ENCODE data around the gene SEMA3D. TPM values are rescaled to one million over a fixed set of nuclear protein-coding genes. Genes with fewer than 3 reads are reported as not detected.

The SEMA3D gene
- total and polyA plus RNA-seq, 2 donors (not counting 1 experiment from before 2014, with no cell fraction given) = 0.46 to 0.59 TPM

DNA sequence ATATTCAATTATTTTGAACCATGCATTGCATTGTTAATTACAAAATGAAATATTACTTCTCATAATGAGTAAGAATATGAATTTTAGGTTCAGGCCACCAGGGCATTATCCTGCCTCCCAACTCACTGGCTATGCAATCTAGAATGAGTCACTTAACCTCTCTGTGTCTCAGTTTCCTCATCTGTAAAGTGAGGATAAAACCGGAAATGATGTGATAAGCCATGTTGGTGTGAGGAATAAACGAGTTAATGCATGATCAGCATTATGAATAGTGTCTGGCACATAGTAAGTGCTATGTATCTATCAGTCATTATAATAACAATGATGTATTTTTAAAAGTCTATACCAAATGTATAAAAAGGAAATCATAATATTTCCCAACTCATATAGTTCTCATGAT lies 85.5 kb downstream of the SEMA3D start:
- no peaks in the 10 kb centered on the region for H3K4me1 Mint-ChIP-seq
- ATAC-seq (ENCODE audit: low read depth) (no peak), DNase-seq (no peak)
- no peak overlapping the region for H3K4me2 ChIP-seq (replicated peaks; ENCODE audit: low read depth, low read length, poor library complexity, severe bottlenecking)
- no peaks in the 10 kb centered on the region for H4K20me1 ChIP-seq (ENCODE audit: control insufficient read depth, insufficient read depth, low read length, poor library complexity, severe bottlenecking)
- no peak overlapping the region for H3K9ac ChIP-seq (ENCODE audit: low read length)
- ChIA-PET POLR2A (no interaction called here), CTCF (no interaction called here)
- H3K27me3 ChIP-seq (replicated peaks in 1 of 4; ENCODE audit: control extremely low read depth in 1 of 4, control insufficient read depth in 3 of 4, insufficient read depth in 4 of 4, low read length in 3 of 4) = no peaks in the 10 kb centered on the region
- H2AFZ ChIP-seq (ENCODE audit: insufficient read depth, low read depth, low read length, poor library complexity, severe bottlenecking) = no peak overlapping the region
- no peak overlapping the region for H3K4me3 Mint-ChIP-seq
- no peaks in the 10 kb centered on the region for H3K79me2 ChIP-seq (ENCODE audit: control insufficient read depth, insufficient read depth, low read length)
- no peaks in the 10 kb centered on the region for H3K9me3 ChIP-seq (ENCODE audit: control extremely low read depth in 1 of 3, control insufficient read depth in 2 of 3, insufficient read depth in 1 of 3, low read length in 2 of 3)
- no peaks in the 10 kb centered on the region for H3K27me3 Mint-ChIP-seq
- no peak overlapping the region for H3K27ac Mint-ChIP-seq
- no peaks in the 10 kb centered on the region for H3K4me1 ChIP-seq (ENCODE audit: control insufficient read depth in 2 of 2, insufficient read depth in 2 of 2, low read length in 2 of 2)
- no peak overlapping the region for H3K27ac ChIP-seq (ENCODE audit: low read length in 2 of 2)
- H3K36me3 ChIP-seq (replicated peaks in 1 of 2; ENCODE audit: control extremely low read depth in 1 of 2, control insufficient read depth in 1 of 2, extremely low read depth in 1 of 2, insufficient read depth in 2 of 2, low read length in 1 of 2) = no peaks in the 10 kb centered on the region
- H3K9me3 Mint-ChIP-seq (ENCODE audit: insufficient read depth) = no peaks in the 10 kb centered on the region
- no CpG with 5 or more reads among the region's 2 CpGs for WGBS (ENCODE audit: insufficient coverage)
- intact Hi-C loops (cut with micrococcal nuclease) = no loop called here
- no peak for TF ChIP-seq EZH2 (IDR thresholded peaks at IDR 0.05; ENCODE audit: borderline replicate concordance, insufficient read depth, low read depth, low read length, poor library complexity, severe bottlenecking)
- no peak for TF ChIP-seq CTCF (IDR thresholded peaks at IDR 0.05)
- no peak overlapping the region for H3K4me3 ChIP-seq (ENCODE audit: control extremely low read depth in 1 of 5, extremely low read depth in 1 of 5, insufficient read depth in 1 of 5, low read depth in 2 of 5, low read length in 4 of 5)

GRCh38 chr7:85097844-85098243 lies 89.0 kb downstream of the SEMA3D start:
- intact Hi-C loops (cut with micrococcal nuclease) = no loop called here
- Histone ChIP-seq H3K27me3 (replicated peaks in 1 of 4; ENCODE audit: control extremely low read depth in 1 of 4, control insufficient read depth in 3 of 4, insufficient read depth in 4 of 4, low read length in 3 of 4) (no peaks in the 10 kb centered on the region), H3K79me2 (ENCODE audit: control insufficient read depth, insufficient read depth, low read length) (no peaks in the 10 kb centered on the region), H3K4me3 (ENCODE audit: control extremely low read depth in 1 of 5, extremely low read depth in 1 of 5, insufficient read depth in 1 of 5, low read depth in 2 of 5, low read length in 4 of 5) (no peak overlapping the region), H3K9me3 (ENCODE audit: control extremely low read depth in 1 of 3, control insufficient read depth in 2 of 3, insufficient read depth in 1 of 3, low read length in 2 of 3) (no peaks in the 10 kb centered on the region), H4K20me1 (ENCODE audit: control insufficient read depth, insufficient read depth, low read length, poor library complexity, severe bottlenecking) (no peaks in the 10 kb centered on the region), H3K27ac (ENCODE audit: low read length in 2 of 2) (no peak overlapping the region), H3K4me2 (replicated peaks; ENCODE audit: low read depth, low read length, poor library complexity, severe bottlenecking) (no peak overlapping the region), H3K4me1 (ENCODE audit: control insufficient read depth in 2 of 2, insufficient read depth in 2 of 2, low read length in 2 of 2) (no peaks in the 10 kb centered on the region), H3K36me3 (replicated peaks in 1 of 2; ENCODE audit: control extremely low read depth in 1 of 2, control insufficient read depth in 1 of 2, extremely low read depth in 1 of 2, insufficient read depth in 2 of 2, low read length in 1 of 2) (no peaks in the 10 kb centered on the region), H3K9ac (ENCODE audit: low read length) (no peak overlapping the region), H2AFZ (ENCODE audit: insufficient read depth, low read depth, low read length, poor library complexity, severe bottlenecking) (no peak overlapping the region)
- TF ChIP-seq CTCF (IDR thresholded peaks at IDR 0.05) (peak; percentile 17), EZH2 (IDR thresholded peaks at IDR 0.05; ENCODE audit: borderline replicate concordance, insufficient read depth, low read depth, low read length, poor library complexity, severe bottlenecking) (no peak)
- CTCF ChIA-PET = no interaction called here
- DNase-seq = no peak
- no peaks in the 10 kb centered on the region for H3K9me3 Mint-ChIP-seq (ENCODE audit: insufficient read depth)
- POLR2A ChIA-PET = no interaction called here
- no CpG with 5 or more reads among the region's 1 CpG for WGBS (ENCODE audit: insufficient coverage)
- no peak overlapping the region for H3K27ac Mint-ChIP-seq
- H3K4me3 Mint-ChIP-seq = no peak overlapping the region
- no peak for ATAC-seq (ENCODE audit: low read depth)
- H3K4me1 Mint-ChIP-seq = no peaks in the 10 kb centered on the region
- no peaks in the 10 kb centered on the region for H3K27me3 Mint-ChIP-seq

All from B cell (primary cell).